Stomach smooth muscle (tissue), 2 donors: Measurements from ENCODE around the gene MYOM1.

Experiments used
- H3K27ac ChIP-seq: one replicate; pipeline ENCODE4 v1.7.0; 2013; ENCODE audit warnings: mild to moderate bottlenecking, low read length, inconsistent platforms
- H3K27me3 ChIP-seq, 2 donors: one replicate each; pipeline ENCODE4 v1.7.0; 2013; ENCODE audit warnings: low read length in 2 of 2; ENCODE audit not compliant: insufficient read depth in 2 of 2, control insufficient read depth in 1 of 2
- H3K36me3 ChIP-seq, 2 donors: one replicate each; pipeline ENCODE4 v1.7.0; 2013; ENCODE audit warnings: low read length in 2 of 2; ENCODE audit not compliant: control insufficient read depth in 2 of 2, insufficient read depth in 2 of 2
- H3K4me1 ChIP-seq: one replicate; pipeline ENCODE4 v1.7.0; 2013; ENCODE audit warnings: low read length; ENCODE audit not compliant: control insufficient read depth, insufficient read depth
- H3K4me3 ChIP-seq, 2 donors: one replicate each; pipeline ENCODE4 v1.7.0; 2013; ENCODE audit warnings: low read length in 2 of 2
- H3K9ac ChIP-seq, 2 donors: one replicate each; pipeline ENCODE4 v1.7.0; 2013; ENCODE audit warnings: low read length in 2 of 2, mild to moderate bottlenecking in 1 of 2
- H3K9me3 ChIP-seq, 2 donors: one replicate each; pipeline ENCODE4 v1.7.0; 2013; ENCODE audit warnings: low read length in 2 of 2; ENCODE audit not compliant: control insufficient read depth in 2 of 2
- donor health status: healthy.
- donor health status: Pancreatic carcinoma.

The MYOM1 gene

GRCh38 chr18:3148930-3149535 is 70.7 kb downstream of the MYOM1 start:
- Histone ChIP-seq H3K4me3 (no peak overlapping the region), H3K9me3 (no peaks in the 10 kb centered on the region), H3K4me1 (no peaks in the 10 kb centered on the region), H3K36me3 (peaks cover 0 to 3% of the 10 kb centered on the region in 2 donors), H3K27ac (no peak overlapping the region), H3K9ac (no peak overlapping the region), H3K27me3 (no peaks in the 10 kb centered on the region)

GRCh38 chr18:3147935-3148554 is 71.7 kb downstream of the MYOM1 start:
- Histone ChIP-seq H3K27ac (no peak overlapping the region), H3K4me1 (no peaks in the 10 kb centered on the region), H3K36me3 (peaks cover 0 to 3% of the 10 kb centered on the region in 2 donors), H3K9me3 (no peaks in the 10 kb centered on the region), H3K9ac (no peak overlapping the region), H3K4me3 (no peak overlapping the region), H3K27me3 (no peaks in the 10 kb centered on the region)

- peaks cover 6 to 10% of the 10 kb centered on the region in 2 donors for H3K36me3 ChIP-seq
- no peak overlapping the region for H3K4me3 ChIP-seq
- no peaks in the 10 kb centered on the region for H3K27me3 ChIP-seq
- H3K9me3 ChIP-seq = no peaks in the 10 kb centered on the region
- H3K27ac ChIP-seq = no peak overlapping the region
- no peak overlapping the region for H3K9ac ChIP-seq
- H3K4me1 ChIP-seq = no peaks in the 10 kb centered on the region
These were observed 78.7 kb downstream of the MYOM1 start for GRCh38 chr18:3140986-3141639.

DNA sequence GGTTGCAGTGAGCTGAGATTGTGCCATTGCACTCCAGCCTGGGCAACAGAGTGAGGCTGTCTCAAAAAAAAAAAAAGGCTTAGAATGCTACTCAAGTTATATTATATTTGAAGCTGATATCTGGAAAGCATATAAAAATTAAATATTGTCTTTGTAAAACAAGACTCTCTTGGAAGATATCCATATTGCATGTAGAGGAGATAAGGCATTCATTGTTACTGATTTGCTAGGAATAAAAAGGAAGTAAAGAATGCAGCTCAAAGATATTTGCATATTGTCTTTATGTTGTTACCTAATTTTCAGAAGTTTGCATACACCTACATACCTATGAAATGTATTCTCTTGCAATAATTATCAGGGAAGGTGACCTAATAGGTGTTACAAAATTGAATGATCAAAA is 79.4 kb downstream of the MYOM1 start:
- H3K36me3 ChIP-seq = peaks cover 6 to 13% of the 10 kb centered on the region in 2 donors
- no peak overlapping the region for H3K4me3 ChIP-seq
- no peak overlapping the region for H3K9ac ChIP-seq
- H3K9me3 ChIP-seq = no peaks in the 10 kb centered on the region
- H3K27ac ChIP-seq = no peak overlapping the region
- no peaks in the 10 kb centered on the region for H3K4me1 ChIP-seq
- H3K27me3 ChIP-seq = no peaks in the 10 kb centered on the region

GRCh38 chr18:3139406-3139805 is 80.4 kb downstream of the MYOM1 start:
- H3K9me3 ChIP-seq = no peaks in the 10 kb centered on the region
- no peaks in the 10 kb centered on the region for H3K4me1 ChIP-seq
- no peak overlapping the region for H3K9ac ChIP-seq
- no peak overlapping the region for H3K4me3 ChIP-seq
- no peak overlapping the region for H3K27ac ChIP-seq
- H3K27me3 ChIP-seq = no peaks in the 10 kb centered on the region
- H3K36me3 ChIP-seq = peaks cover 6 to 13% of the 10 kb centered on the region in 2 donors

DNA sequence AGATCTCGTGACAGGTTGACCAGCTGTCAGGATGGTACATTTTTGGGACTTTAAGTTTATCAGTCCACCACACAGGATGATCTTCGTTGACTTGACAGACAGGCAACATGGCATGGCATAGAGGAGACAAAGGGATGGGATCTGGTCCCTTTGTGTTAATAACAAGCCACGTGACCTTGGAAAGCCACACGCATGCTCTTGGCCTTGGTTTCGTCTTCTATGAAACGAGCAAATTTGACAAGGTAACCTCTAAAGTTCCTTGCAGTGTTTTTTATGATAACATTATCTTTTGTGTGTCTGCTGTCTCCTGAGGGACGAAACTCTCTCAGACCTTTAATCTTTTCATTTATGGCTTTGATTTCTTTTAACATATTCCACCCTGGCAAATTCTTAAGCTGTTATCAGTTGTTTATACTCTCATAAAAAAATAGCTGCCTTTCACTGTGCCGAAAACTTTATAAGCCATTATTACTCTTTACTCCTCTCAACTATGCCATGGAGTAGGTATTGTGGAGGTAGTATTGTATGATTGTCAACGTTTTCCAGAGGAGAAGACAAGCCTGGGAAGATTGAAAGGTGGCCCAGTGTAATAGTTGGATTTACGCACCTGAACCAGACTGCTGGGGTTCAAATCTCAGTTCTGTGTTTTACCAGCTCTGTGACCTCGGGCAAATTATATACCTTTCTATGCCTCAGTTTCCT is 81.3 kb downstream of the MYOM1 start:
- no peak overlapping the region for H3K4me3 ChIP-seq
- H3K27me3 ChIP-seq = no peaks in the 10 kb centered on the region
- no peaks in the 10 kb centered on the region for H3K4me1 ChIP-seq
- peaks cover 6 to 13% of the 10 kb centered on the region in 2 donors for H3K36me3 ChIP-seq
- no peak overlapping the region for H3K9ac ChIP-seq
- H3K9me3 ChIP-seq = no peaks in the 10 kb centered on the region
- H3K27ac ChIP-seq = no peak overlapping the region

DNA sequence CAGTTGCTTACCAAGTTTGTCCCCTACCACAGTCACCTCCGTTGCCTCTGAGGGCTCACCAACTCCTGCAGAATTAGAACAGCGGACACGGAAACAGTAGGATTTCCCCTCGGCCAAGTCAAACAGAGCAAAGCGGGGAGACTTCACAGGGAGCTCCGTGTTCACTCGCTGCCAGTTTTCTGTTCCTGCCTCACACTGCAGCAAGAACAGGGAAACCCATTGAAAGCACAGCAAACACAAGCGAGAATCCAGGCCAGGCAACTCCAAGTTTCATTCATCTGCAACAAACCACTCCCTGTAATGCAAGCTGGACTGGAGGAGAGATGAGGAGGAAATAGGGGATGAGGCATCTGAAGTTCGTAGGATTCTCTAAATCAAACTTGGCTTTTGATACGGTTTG is 84.2 kb downstream of the MYOM1 start:
- no peak overlapping the region for H3K4me3 ChIP-seq
- no peak overlapping the region for H3K9ac ChIP-seq
- no peaks in the 10 kb centered on the region for H3K4me1 ChIP-seq
- H3K27me3 ChIP-seq = no peaks in the 10 kb centered on the region
- H3K36me3 ChIP-seq = peaks cover 2 to 17% of the 10 kb centered on the region in 2 donors
- H3K27ac ChIP-seq = no peak overlapping the region
- H3K9me3 ChIP-seq = no peaks in the 10 kb centered on the region

- no peak overlapping the region for H3K27ac ChIP-seq
- peaks cover 0 to 15% of the 10 kb centered on the region in 2 donors for H3K36me3 ChIP-seq
- no peak overlapping the region for H3K9ac ChIP-seq
- peaks cover 3% of the 10 kb centered on the region for H3K4me1 ChIP-seq
- H3K27me3 ChIP-seq = no peaks in the 10 kb centered on the region
- no peak overlapping the region for H3K4me3 ChIP-seq
- no peaks in the 10 kb centered on the region for H3K9me3 ChIP-seq
These were observed 87.1 kb downstream of the MYOM1 start for GRCh38 chr18:3132700-3133099.

- Histone ChIP-seq H3K27me3 (no peaks in the 10 kb centered on the region), H3K4me3 (no peak overlapping the region), H3K4me1 (peaks cover 3% of the 10 kb centered on the region), H3K27ac (no peak overlapping the region), H3K9me3 (no peaks in the 10 kb centered on the region), H3K9ac (no peak overlapping the region), H3K36me3 (peaks cover 0 to 20% of the 10 kb centered on the region in 2 donors)
These were observed 89.4 kb downstream of the MYOM1 start for GRCh38 chr18:3130344-3130743.

GRCh38 chr18:3129053-3129864 is 90.5 kb downstream of the MYOM1 start:
- no peaks in the 10 kb centered on the region for H3K27me3 ChIP-seq
- H3K9ac ChIP-seq = no peak overlapping the region
- no peaks in the 10 kb centered on the region for H3K9me3 ChIP-seq
- peaks cover 3% of the 10 kb centered on the region for H3K4me1 ChIP-seq
- no peak overlapping the region for H3K27ac ChIP-seq
- peaks cover 0 to 23% of the 10 kb centered on the region in 2 donors for H3K36me3 ChIP-seq
- H3K4me3 ChIP-seq = no peak overlapping the region
